Loucy (cell line): ENCODE data around the gene RAPGEF1.

Source experiments
- H2AFZ ChIP-seq: fragments of 200-600 bp; sonication (generic); 2 replicates; pipeline ENCODE4 v1.6.0; 2016; ENCODE audit warnings: antibody characterized with exemption, mild to moderate bottlenecking, low read length, moderate library complexity
- H3F3A ChIP-seq: fragments of 200-600 bp; 2 replicates; pipeline ENCODE4 v1.6.0; 2016; ENCODE audit warnings: antibody characterized with exemption, low read depth, mild to moderate bottlenecking
- H3K27me3 ChIP-seq: fragments of 200-600 bp; sonication (generic); 2 replicates; pipeline ENCODE4 v1.6.1; 2014; ENCODE audit warnings: low read length, mild to moderate bottlenecking; ENCODE audit not compliant: insufficient read depth, poor library complexity, severe bottlenecking
- H3K36me3 ChIP-seq: fragments of 200-600 bp; sonication (generic); 2 replicates; pipeline ENCODE4 v1.6.1; 2016; ENCODE audit warnings: low read length; ENCODE audit not compliant: insufficient read depth
- H3K4me1 ChIP-seq: fragments of 200-600 bp; sonication (generic); 2 replicates; pipeline ENCODE4 v1.5.1; 2014; ENCODE audit warnings: low read length, mild to moderate bottlenecking; ENCODE audit not compliant: insufficient read depth, poor library complexity, severe bottlenecking
- H3K4me2 ChIP-seq: fragments of 200-600 bp; sonication (generic); 2 replicates; pipeline ENCODE4 v1.6.0; 2014; ENCODE audit warnings: antibody characterized with exemption, low read length, low read depth, mild to moderate bottlenecking; ENCODE audit not compliant: poor library complexity, severe bottlenecking
- H3K4me3 ChIP-seq: fragments of 200-600 bp; sonication (generic); 2 replicates; pipeline ENCODE4 v1.5.1; 2014; ENCODE audit warnings: low read length, mild to moderate bottlenecking, mixed read lengths; ENCODE audit not compliant: poor library complexity, severe bottlenecking
- H3K79me2 ChIP-seq: fragments of 200-600 bp; sonication (generic); 2 replicates; pipeline ENCODE4 v1.6.1; 2014; ENCODE audit warnings: low read length; ENCODE audit not compliant: insufficient read depth
- H3K9ac ChIP-seq: fragments of 200-600 bp; sonication (generic); 2 replicates; pipeline ENCODE4 v1.6.0; 2014; ENCODE audit warnings: mild to moderate bottlenecking, low read depth, low read length, moderate library complexity; ENCODE audit not compliant: poor library complexity, severe bottlenecking
- H3K9me2 ChIP-seq: fragments of 200-600 bp; sonication (generic); replicated peaks from 2 replicates; pipeline ENCODE4 v1.6.1; 2016; ENCODE audit warnings: low read depth, low read length, mixed read lengths
- H3K9me3 ChIP-seq: fragments of 200-600 bp; sonication (generic); 2 replicates; pipeline ENCODE4 v1.6.1; 2014; ENCODE audit warnings: mild to moderate bottlenecking, antibody characterized with exemption, low read length, low read depth; ENCODE audit not compliant: insufficient read depth
- H4K20me1 ChIP-seq: fragments of 200-600 bp; sonication (generic); 2 replicates; pipeline ENCODE4 v1.6.0; 2014; ENCODE audit warnings: antibody characterized with exemption, low read length, mild to moderate bottlenecking; ENCODE audit not compliant: insufficient read depth, poor library complexity, severe bottlenecking
- CTCF ChIP-seq: fragments of 200-600 bp; sonication (generic); conservative IDR thresholded peaks from 2 replicates; pipeline ENCODE4 v1.5.1; 2014; ENCODE audit warnings: mild to moderate bottlenecking, antibody characterized with exemption, low read length
- EZH2phosphoT487 ChIP-seq: fragments of 200-600 bp; IDR thresholded peaks from 2 replicates; pipeline ENCODE4 v1.6.1; 2018; ENCODE audit warnings: antibody characterized with exemption, mild to moderate bottlenecking, moderate library complexity, borderline replicate concordance

The RAPGEF1 gene

GRCh38 chr9:131641618-131642495 is 98.0 kb downstream of the RAPGEF1 start:
- Histone ChIP-seq H4K20me1 (no peaks in the 10 kb centered on the region), H3K4me1 (no peaks in the 10 kb centered on the region), H3K79me2 (no peaks in the 10 kb centered on the region), H3K27me3 (no peaks in the 10 kb centered on the region), H3K4me3 (no peak overlapping the region), H3K9ac (no peak overlapping the region), H3F3A (no peaks in the 10 kb centered on the region), H3K9me3 (no peaks in the 10 kb centered on the region), H3K9me2 (no peaks in the 10 kb centered on the region), H2AFZ (no peak overlapping the region), H3K4me2 (no peak overlapping the region), H3K36me3 (peaks cover 84% of the 10 kb centered on the region; the same call in 1 of the 2 replicates)
- TF ChIP-seq CTCF (0 out of 2 replicates have a peak, but pooled peaks have one; percentile 9), EZH2phosphoT487 (no peak)

- H3K9me2 ChIP-seq: no peaks in the 10 kb centered on the region
- no peaks in the 10 kb centered on the region for H4K20me1 ChIP-seq
- TF ChIP-seq EZH2phosphoT487: no peak
- TF ChIP-seq CTCF: no peak
- no peak overlapping the region for H3K4me2 ChIP-seq
- peaks cover 74% of the 10 kb centered on the region; the same call in 1 of the 2 replicates for H3K36me3 ChIP-seq
- no peak overlapping the region for H3K9ac ChIP-seq
- H3K4me1 ChIP-seq: no peaks in the 10 kb centered on the region
- H2AFZ ChIP-seq: no peak overlapping the region
- H3K9me3 ChIP-seq: no peaks in the 10 kb centered on the region
- H3K27me3 ChIP-seq: no peaks in the 10 kb centered on the region
- H3K79me2 ChIP-seq: no peaks in the 10 kb centered on the region
- H3K4me3 ChIP-seq: no peak overlapping the region
- no peaks in the 10 kb centered on the region for H3F3A ChIP-seq
Observed at GRCh38 chr9:131640438-131641137, 99.3 kb downstream of the RAPGEF1 start.

- H2AFZ ChIP-seq: no peak overlapping the region
- no peak overlapping the region for H3K4me3 ChIP-seq
- peaks cover 71% of the 10 kb centered on the region; the same call in 1 of the 2 replicates for H3K36me3 ChIP-seq
- no peak overlapping the region for H3K4me2 ChIP-seq
- H3K79me2 ChIP-seq: no peaks in the 10 kb centered on the region
- no peaks in the 10 kb centered on the region for H4K20me1 ChIP-seq
- TF ChIP-seq EZH2phosphoT487 (no peak), CTCF (no peak)
- H3F3A ChIP-seq: no peaks in the 10 kb centered on the region
- H3K9me2 ChIP-seq: no peaks in the 10 kb centered on the region
- H3K27me3 ChIP-seq: no peaks in the 10 kb centered on the region
- no peaks in the 10 kb centered on the region for H3K4me1 ChIP-seq
- H3K9ac ChIP-seq: no peak overlapping the region
- no peaks in the 10 kb centered on the region for H3K9me3 ChIP-seq
Observed at GRCh38 chr9:131639769-131640437, 100.0 kb downstream of the RAPGEF1 start.
